GM19324 (cell line): ENCODE data around the gene IFNK.
"Not testable (repeated sequence)": the region's sequence is repeated elsewhere in the genome, so short reads cannot be mapped to it uniquely, and the experiment has no call there.

Experiments
- ATAC-seq: cut with Tn5 transposase; IDR thresholded peaks from one replicate; pipeline ENCODE4 v1.9.1; 2021; ENCODE audit warnings: mild to moderate bottlenecking, moderate library complexity; ENCODE audit not compliant: unreplicated experiment, low FRiP score

Gene IFNK

GRCh38 chr9:27524236-27524635, at the start of gene IFNK:
TSS of gene IFNK (plus strand) at chr9:27524290. CDS start at chr9:27524337, 47 bp downstream.
- no peak for ATAC-seq

DNA sequence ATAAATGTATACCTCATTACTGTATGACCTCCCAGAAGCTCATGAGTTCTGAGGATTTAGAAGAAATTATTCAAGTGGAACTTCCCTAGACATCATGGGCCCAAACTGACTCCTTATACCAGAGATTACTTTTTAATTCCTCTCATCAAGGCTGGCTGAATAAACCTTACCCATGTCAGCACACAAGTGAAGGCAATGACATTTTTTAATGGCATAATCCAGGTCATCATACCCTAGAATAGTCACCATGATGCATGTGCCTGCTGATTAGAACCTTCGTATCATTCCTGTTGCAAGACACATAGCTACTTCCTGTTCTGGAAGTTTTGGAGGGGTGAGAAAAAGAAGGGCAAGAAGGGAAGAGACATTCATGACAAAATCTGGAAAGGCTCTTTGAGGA, 49.8 kb upstream of the IFNK start:
- ATAC-seq, result no peak

- no peak for ATAC-seq
These were observed 49.0 kb upstream of the IFNK start for GRCh38 chr9:27475057-27475595.

DNA sequence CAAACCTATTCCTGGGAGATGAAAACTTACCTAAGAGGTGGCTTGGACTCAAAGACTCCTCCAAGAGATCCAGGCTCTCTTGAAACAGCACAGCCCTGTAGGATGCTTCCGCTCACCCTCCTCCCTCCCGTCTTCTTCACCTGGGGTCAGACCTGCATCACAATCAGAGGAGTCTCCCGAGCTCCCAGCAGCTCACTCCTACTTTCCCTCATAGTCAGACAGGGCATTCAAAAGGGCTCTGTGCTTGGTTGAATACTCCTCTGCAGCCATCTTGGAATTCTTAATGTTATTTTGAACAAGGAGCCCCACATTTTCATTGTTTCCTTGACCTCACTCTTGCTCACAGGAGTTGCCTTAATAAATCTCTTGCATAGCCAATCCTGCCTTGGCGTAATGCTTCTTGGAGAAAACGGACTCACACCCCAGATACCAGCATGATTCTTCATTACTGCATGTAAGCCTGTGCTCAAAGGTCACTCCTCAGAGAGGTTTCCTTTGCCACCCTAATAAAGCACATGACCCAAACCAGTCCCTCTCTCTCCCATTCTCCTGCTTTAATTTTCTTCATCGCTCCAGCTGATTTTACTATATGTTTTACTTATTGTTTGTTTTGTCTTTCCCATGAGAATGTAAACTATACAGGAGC, 47.1 kb upstream of the IFNK start:
- no peak for ATAC-seq

GRCh38 chr9:27478322-27478721, 45.8 kb upstream of the IFNK start:
- ATAC-seq, result no peak

- no peak for ATAC-seq
These were observed 41.4 kb upstream of the IFNK start for GRCh38 chr9:27482709-27483108.

GRCh38 chr9:27483576-27483975, 40.5 kb upstream of the IFNK start:
- ATAC-seq, result no peak

- peak; percentile 85 for ATAC-seq
These were observed 38.9 kb upstream of the IFNK start for GRCh38 chr9:27485158-27485557.

DNA sequence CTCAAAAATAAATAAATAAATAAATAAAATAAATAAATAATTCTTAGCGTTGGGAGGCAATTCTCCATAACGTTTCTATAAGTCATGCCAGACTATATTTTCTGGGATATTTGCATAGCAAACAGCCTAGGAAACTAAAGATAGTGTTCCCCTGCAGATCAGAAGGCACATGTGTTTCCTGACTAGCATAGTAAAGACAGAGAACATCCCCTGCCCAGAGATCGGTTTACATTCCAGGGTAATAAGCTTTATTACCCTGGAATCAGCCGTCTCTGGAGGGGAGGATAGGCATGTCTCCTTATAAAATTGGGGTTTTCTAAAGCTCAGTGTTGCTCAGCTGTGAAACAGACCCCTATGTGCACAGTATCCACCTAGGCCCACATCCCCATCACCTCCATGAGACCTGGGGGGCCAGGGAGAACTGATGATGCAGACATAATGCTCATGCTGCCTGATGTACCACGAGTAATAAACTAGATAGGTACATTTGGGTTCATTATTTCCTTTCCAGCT, 36.9 kb upstream of the IFNK start:
- ATAC-seq, result no peak

DNA sequence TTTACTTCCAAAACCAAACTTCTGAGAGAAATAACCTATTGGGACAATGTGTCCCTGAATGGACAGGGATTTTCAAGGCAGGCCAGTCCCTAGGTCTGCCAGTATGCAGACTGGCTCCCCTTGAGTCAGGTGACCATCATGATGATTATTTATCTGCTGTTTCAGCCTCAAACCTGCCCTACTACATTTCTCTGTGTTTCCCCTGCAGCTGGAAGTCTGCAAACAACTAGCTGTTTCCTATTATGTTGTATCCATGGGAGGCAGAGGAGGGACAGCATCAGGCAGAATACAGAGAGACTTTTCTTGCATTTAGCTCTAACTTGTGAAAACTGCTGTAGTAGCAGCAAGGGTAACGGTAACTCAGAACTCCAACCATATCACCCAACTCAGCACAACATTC, 36.2 kb upstream of the IFNK start:
- ATAC-seq, result no peak

- peak; percentile 72 for ATAC-seq
These were observed 34.8 kb upstream of the IFNK start for GRCh38 chr9:27489087-27489876.

GRCh38 chr9:27491154-27491553, 32.9 kb upstream of the IFNK start:
- no peak for ATAC-seq

DNA sequence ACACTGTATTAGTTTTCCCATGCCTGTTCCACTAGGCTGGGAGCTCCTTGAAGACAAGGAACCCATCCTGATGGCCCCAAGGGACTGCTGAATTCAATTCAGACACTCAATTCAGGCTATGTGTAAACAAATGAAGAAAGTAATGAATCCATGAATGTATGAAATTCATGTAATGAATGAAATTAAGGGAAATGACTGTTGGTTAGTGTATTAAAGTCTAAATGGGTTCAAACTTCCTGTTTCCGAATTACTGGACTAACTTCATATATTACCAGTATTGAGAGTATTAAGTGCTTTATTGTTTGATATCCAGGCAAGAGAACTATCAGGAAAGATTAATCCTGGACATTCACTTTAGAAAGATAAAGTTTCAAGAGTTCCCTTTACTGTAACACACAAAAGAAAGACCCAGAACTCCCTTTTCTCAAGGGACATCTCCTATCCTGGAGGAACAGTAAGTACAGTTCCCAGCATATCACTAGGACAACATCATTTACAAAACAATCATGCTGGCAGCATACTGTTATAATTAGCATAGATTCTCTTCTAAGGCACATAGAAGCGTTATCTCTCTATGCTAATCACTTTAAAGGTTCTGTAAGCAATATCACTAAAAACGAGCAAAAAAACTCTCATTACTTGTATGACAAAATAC, 28.5 kb upstream of the IFNK start:
- no peak for ATAC-seq

GRCh38 chr9:27496135-27496504, 28.0 kb upstream of the IFNK start:
- no peak for ATAC-seq

DNA sequence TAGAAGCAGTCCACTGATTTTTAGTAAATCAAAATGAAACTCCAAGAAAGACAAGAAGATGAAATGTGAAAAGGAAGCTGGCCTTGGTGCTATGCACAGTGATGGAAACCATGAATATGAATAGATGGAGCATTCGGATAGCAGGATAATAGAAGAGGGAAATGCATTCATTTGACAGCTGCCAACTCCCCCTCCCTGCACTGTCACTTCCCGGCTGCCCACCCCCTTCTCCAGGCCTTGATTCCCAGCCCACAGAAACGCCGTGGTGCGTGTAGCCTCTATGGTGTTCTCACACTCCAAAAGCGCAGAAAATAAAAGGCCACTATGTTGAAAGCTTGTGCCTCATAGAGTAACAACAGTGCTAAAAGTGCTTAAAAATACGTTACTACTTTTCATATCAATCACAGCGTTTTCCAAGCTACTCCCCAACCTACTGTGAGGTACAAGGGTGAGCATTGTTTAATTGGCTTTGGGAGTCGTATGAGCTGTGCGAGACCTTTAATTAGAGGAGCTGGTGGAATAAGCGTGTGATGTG, 26.1 kb upstream of the IFNK start:
- no peak for ATAC-seq

- no peak for ATAC-seq
These were observed 24.6 kb upstream of the IFNK start for GRCh38 chr9:27499451-27499850.

DNA sequence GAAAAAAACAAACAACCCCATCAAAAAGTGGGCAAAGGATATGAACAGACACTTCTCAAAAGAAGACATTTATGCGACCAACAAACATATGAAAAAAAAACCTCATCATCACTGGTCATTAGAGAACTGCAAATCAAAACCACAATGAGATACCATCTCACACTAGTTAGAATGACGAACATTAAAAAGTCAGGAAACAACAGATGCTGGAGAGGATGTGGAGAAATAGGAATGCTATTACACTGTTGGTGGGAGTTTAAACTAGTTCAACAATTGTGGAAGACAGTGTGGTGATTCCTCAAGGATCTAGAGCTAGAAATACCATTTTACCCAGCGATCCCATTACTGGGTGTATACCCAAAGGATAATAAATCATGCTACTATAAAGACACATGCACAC, 23.2 kb upstream of the IFNK start:
- ATAC-seq, result not testable (repeated sequence)

GRCh38 chr9:27503623-27504022, 20.5 kb upstream of the IFNK start:
- no peak for ATAC-seq

GRCh38 chr9:27504259-27504658, 19.8 kb upstream of the IFNK start:
- no peak for ATAC-seq

DNA sequence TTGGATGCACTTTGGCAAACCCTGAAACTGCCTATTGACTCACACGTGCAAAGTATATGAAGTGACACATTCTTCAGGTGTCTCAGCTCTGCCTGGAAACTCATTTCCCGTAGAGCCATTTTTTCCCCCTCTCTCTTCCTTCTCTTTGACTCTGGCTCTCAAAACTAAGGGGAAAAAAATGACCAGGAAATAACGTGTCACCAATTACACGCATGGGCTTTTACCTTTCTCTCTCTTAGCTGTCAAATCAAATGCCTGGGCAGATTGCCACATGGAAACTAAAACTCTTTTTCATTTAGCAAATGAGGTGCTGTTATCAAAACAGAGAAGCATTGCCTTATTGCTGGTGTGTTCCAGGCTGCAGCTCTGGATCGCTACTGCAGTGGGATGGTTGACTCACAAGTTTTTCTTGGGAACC, 18.3 kb upstream of the IFNK start:
- ATAC-seq, result no peak

- no peak for ATAC-seq
These were observed 17.1 kb upstream of the IFNK start for GRCh38 chr9:27506981-27507380.
